Progenitor cell of endocrine pancreas (in vitro differentiated cells): Measurements from ENCODE around the gene RNF222. TPM values are rescaled to one million over a fixed set of nuclear protein-coding genes. Genes with fewer than 3 reads are reported as not detected.

Experiments used
- DNase-seq: peaks from one replicate; pipeline ENCODE4 v3.0.0; 2021; ENCODE audit warnings: low spot score; ENCODE audit not compliant: unreplicated experiment
- H3K27ac Mint-ChIP-seq: 2 replicates; pipeline ENCODE4 v1.8.0; 2021; ENCODE audit warnings: mild to moderate bottlenecking, moderate library complexity, mixed read lengths
- H3K27me3 Mint-ChIP-seq: 2 replicates; pipeline ENCODE4 v1.8.0; 2021; ENCODE audit warnings: mixed read lengths
- H3K36me3 Mint-ChIP-seq: 2 replicates; pipeline ENCODE4 v1.8.0; 2022; ENCODE audit warnings: mixed read lengths; ENCODE audit not compliant: insufficient read depth
- H3K4me1 Mint-ChIP-seq: 2 replicates; pipeline ENCODE4 v1.8.0; 2021; ENCODE audit warnings: low read depth, mixed read lengths
- H3K4me3 Mint-ChIP-seq: 2 replicates; pipeline ENCODE4 v1.8.0; 2021; ENCODE audit warnings: low read depth, mild to moderate bottlenecking, moderate library complexity, mixed read lengths
- H3K9me3 Mint-ChIP-seq: 2 replicates; pipeline ENCODE4 v1.8.0; 2021; ENCODE audit warnings: low read depth, mixed read lengths
- CTCF ChIP-seq: fragments of 200-600 bp; sonication (generic); IDR thresholded peaks from one replicate; pipeline ENCODE4 v1.5.0; 2021; ENCODE audit warnings: antibody characterized with exemption, mild to moderate bottlenecking; ENCODE audit not compliant: unreplicated experiment
- total RNA-seq: library from RNA; stranded (reverse); gene quantifications from 2 replicates; pipeline ENCODE4 v1.2.1, GENCODE V29; 2021

RNF222 gene
- total RNA-seq, 1 donor from 2014 or later, result not detected

GRCh38 chr17:8441690-8442089, 44.1 kb upstream of the RNF222 start:
- no peaks in the 10 kb centered on the region for H3K9me3 Mint-ChIP-seq
- DNase-seq, result no peak
- no peak overlapping the region for H3K4me3 Mint-ChIP-seq
- no peak for TF ChIP-seq CTCF
- H3K4me1 Mint-ChIP-seq, result peaks cover 5% of the 10 kb centered on the region
- H3K27me3 Mint-ChIP-seq, result no peaks in the 10 kb centered on the region
- H3K36me3 Mint-ChIP-seq, result peaks cover 7% of the 10 kb centered on the region
- peak overlapping the region; percentile 23 for H3K27ac Mint-ChIP-seq

GRCh38 chr17:8439681-8440080, 42.1 kb upstream of the RNF222 start:
- DNase-seq, result no peak
- H3K27ac Mint-ChIP-seq, result no peak overlapping the region
- no peaks in the 10 kb centered on the region for H3K27me3 Mint-ChIP-seq
- TF ChIP-seq CTCF, result no peak
- H3K4me1 Mint-ChIP-seq, result peaks cover 11% of the 10 kb centered on the region
- H3K36me3 Mint-ChIP-seq, result peaks cover 7% of the 10 kb centered on the region
- no peaks in the 10 kb centered on the region for H3K9me3 Mint-ChIP-seq
- no peak overlapping the region for H3K4me3 Mint-ChIP-seq

GRCh38 chr17:8438441-8438840, 40.8 kb upstream of the RNF222 start:
- H3K4me3 Mint-ChIP-seq, result no peak overlapping the region
- no peak for DNase-seq

GRCh38 chr17:8436844-8437171, 39.2 kb upstream of the RNF222 start:
- no peaks in the 10 kb centered on the region for H3K9me3 Mint-ChIP-seq

More at GRCh38 chr17:8438441-8438840, 40.8 kb upstream of the RNF222 start:
- TF ChIP-seq CTCF, result no peak
- H3K9me3 Mint-ChIP-seq, result no peaks in the 10 kb centered on the region
- peaks cover 11% of the 10 kb centered on the region for H3K4me1 Mint-ChIP-seq
- no peak overlapping the region for H3K27ac Mint-ChIP-seq
- no peaks in the 10 kb centered on the region for H3K27me3 Mint-ChIP-seq
- peaks cover 4% of the 10 kb centered on the region for H3K36me3 Mint-ChIP-seq

GRCh38 chr17:8436169-8436843, 38.7 kb upstream of the RNF222 start:
- H3K9me3 Mint-ChIP-seq, result no peaks in the 10 kb centered on the region
- no peaks in the 10 kb centered on the region for H3K27me3 Mint-ChIP-seq
- peak; percentile 25 for DNase-seq
- H3K27ac Mint-ChIP-seq, result peak overlapping the region; percentile 99
- peaks cover 4% of the 10 kb centered on the region for H3K36me3 Mint-ChIP-seq
- H3K4me1 Mint-ChIP-seq, result peaks cover 11% of the 10 kb centered on the region
- peak overlapping the region; percentile 94 for H3K4me3 Mint-ChIP-seq
- TF ChIP-seq CTCF, result no peak

More at GRCh38 chr17:8436844-8437171, 39.2 kb upstream of the RNF222 start:
- H3K27ac Mint-ChIP-seq, result peak overlapping the region; percentile 99
- DNase-seq, result no peak
- peak overlapping the region; percentile 94 for H3K4me3 Mint-ChIP-seq
- TF ChIP-seq CTCF, result no peak
- H3K27me3 Mint-ChIP-seq, result no peaks in the 10 kb centered on the region
- H3K36me3 Mint-ChIP-seq, result peaks cover 4% of the 10 kb centered on the region
- H3K4me1 Mint-ChIP-seq, result peaks cover 11% of the 10 kb centered on the region
